ENCODE results near the gene KRTCAP2. TPM values are rescaled to one million over a fixed set of nuclear protein-coding genes. Genes with fewer than 3 reads are reported as not detected.

Gene KRTCAP2
- total RNA-seq, 1 donor from 2014 or later: 170 TPM

- TF ChIP-seq CTCF (conservative IDR thresholded peaks at IDR 0.05; ENCODE audit: low read depth, low read length): no peak
- peak overlapping the region; percentile 100 for H3K4me3 ChIP-seq (ENCODE audit: low read depth, low read length)
- no peak for DNase-seq (ENCODE audit: low read depth)
Measured at GRCh38 chr1:155209312-155209721, 36.2 kb upstream of the KRTCAP2 start.

GRCh38 chr1:155208541-155209311, 35.6 kb upstream of the KRTCAP2 start, which contains the start of gene MTX1:
Gene MTX1, plus strand, starts transcription at chr1:155208695. Its CDS starts 110 bp downstream, at chr1:155208805.
- TF ChIP-seq CTCF (conservative IDR thresholded peaks at IDR 0.05; ENCODE audit: low read depth, low read length): no peak
- DNase-seq (ENCODE audit: low read depth): no peak
- peak within 1 kb of the TSS; percentile 100 for H3K4me3 ChIP-seq (ENCODE audit: low read depth, low read length)

DNA sequence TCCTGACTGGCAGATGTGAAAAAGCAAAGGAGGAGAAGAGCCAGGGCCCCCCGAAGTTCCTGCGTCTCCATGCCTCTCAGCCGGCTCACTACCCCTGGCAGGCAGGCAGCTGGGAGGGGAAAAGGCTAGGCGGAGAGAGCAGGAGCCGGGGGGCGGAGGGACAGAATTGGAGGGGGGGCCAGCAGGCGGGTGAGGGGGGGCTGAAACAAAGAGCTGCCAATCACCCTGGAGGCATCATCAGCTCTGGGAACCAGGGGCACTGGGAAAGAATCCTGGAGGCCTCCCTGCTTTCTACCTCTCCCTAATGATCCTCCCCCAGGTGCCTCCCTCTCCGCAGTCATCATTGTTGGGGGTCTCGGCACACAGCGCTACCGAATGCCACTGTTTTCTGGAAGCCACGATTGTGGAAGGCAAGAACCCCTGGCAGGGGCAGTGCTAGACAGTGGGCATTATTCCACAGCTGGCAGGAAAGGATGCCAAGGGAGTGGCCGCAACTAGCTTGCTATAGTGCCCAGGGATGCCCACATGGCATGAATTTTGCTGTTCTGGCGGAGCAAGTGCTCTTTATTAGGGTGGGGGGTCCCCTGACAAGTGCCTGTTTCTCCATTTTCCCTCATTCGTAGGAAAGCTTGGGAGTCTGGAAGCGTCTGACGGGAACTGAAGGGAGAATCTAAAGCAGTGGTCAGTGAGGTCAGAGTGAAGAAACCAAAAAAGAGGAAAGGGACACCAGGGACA, 34.9 kb upstream of the KRTCAP2 start, which contains the start of gene THBS3:
THBS3 (minus strand) TSS at position 92 of the 735 bp plus-strand sequence; CDS start at position 71, 21 bp downstream.
- no peak for DNase-seq (ENCODE audit: low read depth)
- no peak for TF ChIP-seq CTCF (conservative IDR thresholded peaks at IDR 0.05; ENCODE audit: low read depth, low read length)

DNA sequence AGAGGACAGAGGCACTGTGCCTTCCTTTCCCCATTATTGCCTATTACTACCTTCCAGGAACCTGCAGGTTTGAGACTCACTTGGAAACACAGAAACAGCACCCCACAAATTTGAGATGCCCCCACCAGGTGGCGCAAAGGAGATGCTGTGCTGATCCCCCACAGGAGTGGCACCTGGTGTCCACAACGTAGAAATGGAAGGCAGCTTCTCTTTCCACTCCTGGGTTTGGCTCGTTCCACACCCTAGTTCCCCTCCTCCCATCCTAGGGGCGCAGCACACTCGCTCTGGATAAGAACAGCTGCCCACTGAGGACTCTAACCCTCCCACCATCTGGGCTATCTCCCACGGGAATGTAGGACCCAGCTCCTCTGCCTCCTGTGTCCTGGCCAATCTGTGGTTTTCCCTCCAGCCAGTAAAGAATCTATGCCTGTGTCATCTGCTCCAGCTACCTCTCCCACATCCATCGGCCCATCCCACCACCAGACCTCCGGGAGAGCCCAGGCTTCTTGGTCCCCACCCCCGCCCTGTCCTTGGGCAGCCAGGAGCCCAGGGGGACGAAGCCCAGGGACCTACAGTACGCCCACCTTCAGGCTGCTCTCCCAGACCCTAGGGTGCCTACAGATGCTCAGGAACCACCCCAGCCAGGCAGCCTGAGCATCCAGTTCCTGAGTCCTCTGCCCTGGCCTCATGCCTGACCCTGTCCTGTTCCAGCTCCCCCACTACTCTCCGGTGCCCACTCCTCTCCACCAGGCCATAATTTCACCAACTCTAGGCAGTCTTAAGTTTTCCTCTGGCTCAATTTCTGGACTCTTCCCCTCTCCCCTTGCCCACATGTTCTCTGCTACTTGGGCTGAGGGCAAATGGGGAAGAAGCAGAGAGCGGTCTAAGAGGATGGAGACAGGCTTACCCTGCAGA, 34.0 kb upstream of the KRTCAP2 start:
- peak overlapping the region; percentile 100 for H3K4me3 ChIP-seq (ENCODE audit: low read depth, low read length)
- TF ChIP-seq CTCF (conservative IDR thresholded peaks at IDR 0.05; ENCODE audit: low read depth, low read length): peak; percentile 95
- no peak for DNase-seq (ENCODE audit: low read depth)

More for the DNA sequence above, 34.9 kb upstream of the KRTCAP2 start, which contains the start of gene THBS3:
- peak within 1 kb of the TSS; percentile 100 for H3K4me3 ChIP-seq (ENCODE audit: low read depth, low read length)

- no peak overlapping the region for H3K4me3 ChIP-seq (ENCODE audit: low read depth, low read length)
- no peak for TF ChIP-seq CTCF (conservative IDR thresholded peaks at IDR 0.05; ENCODE audit: low read depth, low read length)
- no peak for DNase-seq (ENCODE audit: low read depth)
Measured at GRCh38 chr1:155205969-155206593, 33.0 kb upstream of the KRTCAP2 start.

- DNase-seq (ENCODE audit: low read depth): no peak
- no peak overlapping the region for H3K4me3 ChIP-seq (ENCODE audit: low read depth, low read length)
- no peak for TF ChIP-seq CTCF (conservative IDR thresholded peaks at IDR 0.05; ENCODE audit: low read depth, low read length)
Measured at GRCh38 chr1:155205035-155205434, 31.9 kb upstream of the KRTCAP2 start.
